Gastrocnemius medialis (tissue), 4 donors: ENCODE results near the gene SNCG.

Experiments used
- POLR2A ChIP-seq, 2 donors: fragments of 450-650 bp; IDR thresholded peaks; one replicate each; pipeline ENCODE4 v1.6.1; 2017; ENCODE audit warnings: antibody characterized with exemption in 2 of 2, mild to moderate bottlenecking in 2 of 2, moderate library complexity in 2 of 2
- TF ChIP-seq, protein P1 (sequence below), 5 experiments: fragments of 450-650 bp in 3 of 5; fragments of 200-600 bp in 2 of 5; sonication (generic) in 2 of 5; IDR thresholded peaks in 4 of 5; conservative IDR thresholded peaks in 1 of 5; 1 replicate in 4 of 5; 2 replicates in 1 of 5; pipeline ENCODE4 v1.5.1; 2016 to 2019; ENCODE audit warnings: antibody characterized with exemption in 5 of 5, mild to moderate bottlenecking in 3 of 5, moderate library complexity in 3 of 5

DNA sequence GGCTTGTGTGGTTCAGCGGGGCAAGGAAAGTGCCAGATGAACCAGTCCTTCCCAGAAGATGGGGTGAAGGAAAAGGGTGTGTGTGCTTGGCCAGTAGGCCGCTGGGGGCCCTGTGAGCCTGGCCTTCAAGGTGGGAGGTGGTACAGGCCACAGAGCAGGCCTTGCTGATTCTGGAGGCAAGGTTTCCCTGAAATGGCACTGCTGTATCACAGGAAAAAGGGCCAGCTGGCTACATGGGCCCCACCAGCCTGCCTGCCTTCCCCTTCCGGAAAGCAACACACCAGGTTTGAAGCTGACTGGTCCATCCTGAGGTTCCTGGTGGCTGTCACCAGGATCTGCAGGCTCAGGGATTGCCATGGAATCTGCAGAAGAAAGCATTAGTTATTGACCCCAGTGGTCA is 13.5 kb upstream of the SNCG start:
- TF ChIP-seq, protein P1, sequence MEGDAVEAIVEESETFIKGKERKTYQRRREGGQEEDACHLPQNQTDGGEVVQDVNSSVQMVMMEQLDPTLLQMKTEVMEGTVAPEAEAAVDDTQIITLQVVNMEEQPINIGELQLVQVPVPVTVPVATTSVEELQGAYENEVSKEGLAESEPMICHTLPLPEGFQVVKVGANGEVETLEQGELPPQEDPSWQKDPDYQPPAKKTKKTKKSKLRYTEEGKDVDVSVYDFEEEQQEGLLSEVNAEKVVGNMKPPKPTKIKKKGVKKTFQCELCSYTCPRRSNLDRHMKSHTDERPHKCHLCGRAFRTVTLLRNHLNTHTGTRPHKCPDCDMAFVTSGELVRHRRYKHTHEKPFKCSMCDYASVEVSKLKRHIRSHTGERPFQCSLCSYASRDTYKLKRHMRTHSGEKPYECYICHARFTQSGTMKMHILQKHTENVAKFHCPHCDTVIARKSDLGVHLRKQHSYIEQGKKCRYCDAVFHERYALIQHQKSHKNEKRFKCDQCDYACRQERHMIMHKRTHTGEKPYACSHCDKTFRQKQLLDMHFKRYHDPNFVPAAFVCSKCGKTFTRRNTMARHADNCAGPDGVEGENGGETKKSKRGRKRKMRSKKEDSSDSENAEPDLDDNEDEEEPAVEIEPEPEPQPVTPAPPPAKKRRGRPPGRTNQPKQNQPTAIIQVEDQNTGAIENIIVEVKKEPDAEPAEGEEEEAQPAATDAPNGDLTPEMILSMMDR (IDR thresholded peaks at IDR 0.05 in 4 of 5, conservative IDR thresholded peaks at IDR 0.05 in 1 of 5) = no peak
- no peak for TF ChIP-seq POLR2A (IDR thresholded peaks at IDR 0.05)
